A549 treated with Mapracorat at 1 μM for 4 hours (cell line): ENCODE measurements around the gene TUBA3C. TPM values are rescaled to one million over a fixed set of nuclear protein-coding genes. Genes with fewer than 3 reads are reported as not detected.

Experiments used
- total RNA-seq: library from RNA; stranded (reverse); fragments of 200-300 nt; extraction: Qiagen RNA extraction; gene quantifications from 5 replicates; pipeline ENCODE4 v1.2.3, GENCODE V29; 2022

The TUBA3C gene
- not detected in 5 replicates for total RNA-seq

DNA sequence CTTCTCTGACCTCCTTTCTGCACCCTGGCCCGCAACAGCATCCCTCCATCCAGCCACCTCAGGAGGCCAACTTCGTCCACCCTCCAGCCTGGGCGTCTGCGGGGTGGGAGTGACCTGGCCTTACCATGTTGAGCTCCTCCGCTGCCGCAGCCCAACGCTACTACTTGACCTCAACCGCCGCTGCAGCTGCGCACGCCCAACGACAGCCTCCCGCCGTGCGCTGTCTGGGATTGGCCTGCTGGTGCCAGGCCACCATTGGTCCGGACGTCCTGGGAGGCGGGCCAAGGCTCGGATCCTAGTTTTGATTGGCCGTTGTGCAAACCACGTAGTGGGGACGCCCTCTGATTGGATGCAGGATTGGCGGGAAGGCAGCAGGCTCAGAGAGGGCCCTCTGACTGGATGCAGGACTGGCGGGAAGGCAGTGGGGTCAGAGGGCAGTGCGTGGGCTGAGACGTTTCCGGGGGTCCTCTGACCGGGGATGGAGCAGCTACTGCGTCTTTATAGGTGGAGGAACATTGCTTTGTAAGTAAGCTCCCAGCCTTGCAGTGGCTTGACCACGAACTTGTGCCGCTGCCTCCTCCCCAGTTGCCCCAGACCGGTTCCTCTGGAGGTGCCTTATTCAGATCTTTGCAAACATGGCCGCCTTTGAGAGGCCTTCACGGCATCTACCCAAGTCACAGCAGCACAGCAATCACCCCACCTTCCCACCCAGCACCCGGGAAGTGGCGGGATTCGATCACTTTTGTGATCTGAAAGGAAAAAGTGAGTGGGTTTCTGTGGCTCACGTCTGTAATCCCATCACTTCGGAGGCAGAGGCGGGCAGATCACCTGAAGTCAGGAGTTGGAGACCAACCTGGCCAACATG is at the start of gene TUBA3C:
Gene TUBA3C, minus strand, starts transcription at position 204 of the 865 bp plus-strand sequence. Its CDS starts 77 bp downstream, at position 127.

